Measurements from ENCODE around the gene HMGCS2. TPM values are rescaled to one million over a fixed set of nuclear protein-coding genes. Genes with fewer than 3 reads are reported as not detected.
A peak's percentile ranks its signal among the peaks of the same experiment; 100 is the strongest.

Gene HMGCS2
- total RNA-seq (ENCODE audit: low replicate concordance), result not detected in 2 replicates

GRCh38 chr1:119768778-119769177 is at the start of gene HMGCS2:
Gene HMGCS2, minus strand, starts transcription at chr1:119768905. Its CDS starts 61 bp downstream, at chr1:119768844.
- H3K4me2 ChIP-seq, result no peak within 1 kb of the TSS
- H3K27ac ChIP-seq, result no peak within 1 kb of the TSS
- Mint-ChIP-seq H3K9me3 (peaks cover 4% of the 10 kb centered on the region), H3K27ac (no peak within 1 kb of the TSS), H3K4me1 (peaks cover 16% of the 10 kb centered on the region), H3K27me3 (ENCODE audit: insufficient read depth, low read depth) (no peaks in the 10 kb centered on the region), H3K4me3 (no peak within 1 kb of the TSS), H3K36me3 (no peaks in the 10 kb centered on the region)
- DNase-seq (ENCODE audit: low spot score), result no peak
- H4K20me1 ChIP-seq (ENCODE audit: low read depth), result no peaks in the 10 kb centered on the region
- H3K4me1 ChIP-seq, result peaks cover 26% of the 10 kb centered on the region
- H3K36me3 ChIP-seq, result no peaks in the 10 kb centered on the region
- H3K9ac ChIP-seq, result no peak within 1 kb of the TSS
- no peaks in the 10 kb centered on the region for H3K9me3 ChIP-seq (ENCODE audit: low read depth)
- no peaks in the 10 kb centered on the region for H3K27me3 ChIP-seq
- peak within 1 kb of the TSS; percentile 18 for H2AFZ ChIP-seq (replicated peaks)
- no peak within 1 kb of the TSS for H3K4me3 ChIP-seq
- TF ChIP-seq EZH2phosphoT487 (IDR thresholded peaks at IDR 0.05), result no peak
- TF ChIP-seq CTCF (IDR thresholded peaks at IDR 0.05), result no peak
- TF ChIP-seq EZH2 (IDR thresholded peaks at IDR 0.05), result no peak
- H3F3A ChIP-seq (ENCODE audit: low read depth), result peaks cover 9% of the 10 kb centered on the region
- H3K79me2 ChIP-seq (ENCODE audit: low read depth), result no peaks in the 10 kb centered on the region

GRCh38 chr1:119818181-119818580 is 49.5 kb upstream of the HMGCS2 start:
- no peak overlapping the region for H3K4me3 ChIP-seq
- no peak overlapping the region for H3K27ac ChIP-seq
- no peak overlapping the region for H2AFZ ChIP-seq (replicated peaks)
- H3K36me3 ChIP-seq, result no peaks in the 10 kb centered on the region
- Mint-ChIP-seq H3K9me3 (no peaks in the 10 kb centered on the region), H3K4me3 (no peak overlapping the region), H3K27me3 (ENCODE audit: insufficient read depth, low read depth) (no peaks in the 10 kb centered on the region), H3K36me3 (no peaks in the 10 kb centered on the region), H3K27ac (no peak overlapping the region), H3K4me1 (no peaks in the 10 kb centered on the region)
- H3K27me3 ChIP-seq, result no peaks in the 10 kb centered on the region
- TF ChIP-seq EZH2 (IDR thresholded peaks at IDR 0.05), result no peak
- no peak for TF ChIP-seq EZH2phosphoT487 (IDR thresholded peaks at IDR 0.05)
- no peak for TF ChIP-seq CTCF (IDR thresholded peaks at IDR 0.05)
- no peaks in the 10 kb centered on the region for H4K20me1 ChIP-seq (ENCODE audit: low read depth)
- H3K4me1 ChIP-seq, result no peaks in the 10 kb centered on the region
- H3K4me2 ChIP-seq, result no peak overlapping the region
- DNase-seq (ENCODE audit: low spot score), result no peak
- no peaks in the 10 kb centered on the region for H3K9me3 ChIP-seq (ENCODE audit: low read depth)
- H3F3A ChIP-seq (ENCODE audit: low read depth), result no peaks in the 10 kb centered on the region
- H3K9ac ChIP-seq, result no peak overlapping the region
- no peaks in the 10 kb centered on the region for H3K79me2 ChIP-seq (ENCODE audit: low read depth)

- Histone ChIP-seq H2AFZ (replicated peaks) (no peak overlapping the region), H3K4me2 (no peak overlapping the region), H3K36me3 (no peaks in the 10 kb centered on the region), H3K9me3 (ENCODE audit: low read depth) (no peaks in the 10 kb centered on the region), H3K79me2 (ENCODE audit: low read depth) (no peaks in the 10 kb centered on the region), H3K4me1 (no peaks in the 10 kb centered on the region), H3K27ac (no peak overlapping the region), H3F3A (ENCODE audit: low read depth) (no peaks in the 10 kb centered on the region), H3K4me3 (no peak overlapping the region), H3K27me3 (no peaks in the 10 kb centered on the region), H3K9ac (no peak overlapping the region), H4K20me1 (ENCODE audit: low read depth) (no peaks in the 10 kb centered on the region)
- no peak for DNase-seq (ENCODE audit: low spot score)
- no peaks in the 10 kb centered on the region for H3K36me3 Mint-ChIP-seq
- no peaks in the 10 kb centered on the region for H3K4me1 Mint-ChIP-seq
- TF ChIP-seq EZH2phosphoT487 (IDR thresholded peaks at IDR 0.05) (no peak), CTCF (IDR thresholded peaks at IDR 0.05) (no peak), EZH2 (IDR thresholded peaks at IDR 0.05) (no peak)
- H3K9me3 Mint-ChIP-seq, result no peaks in the 10 kb centered on the region
- no peak overlapping the region for H3K27ac Mint-ChIP-seq
- no peak overlapping the region for H3K4me3 Mint-ChIP-seq
- no peaks in the 10 kb centered on the region for H3K27me3 Mint-ChIP-seq (ENCODE audit: insufficient read depth, low read depth)
Measured at GRCh38 chr1:119816407-119816806, 47.7 kb upstream of the HMGCS2 start.
